ENCODE data around the gene SMTNL1.

SMTNL1 gene, protein sequence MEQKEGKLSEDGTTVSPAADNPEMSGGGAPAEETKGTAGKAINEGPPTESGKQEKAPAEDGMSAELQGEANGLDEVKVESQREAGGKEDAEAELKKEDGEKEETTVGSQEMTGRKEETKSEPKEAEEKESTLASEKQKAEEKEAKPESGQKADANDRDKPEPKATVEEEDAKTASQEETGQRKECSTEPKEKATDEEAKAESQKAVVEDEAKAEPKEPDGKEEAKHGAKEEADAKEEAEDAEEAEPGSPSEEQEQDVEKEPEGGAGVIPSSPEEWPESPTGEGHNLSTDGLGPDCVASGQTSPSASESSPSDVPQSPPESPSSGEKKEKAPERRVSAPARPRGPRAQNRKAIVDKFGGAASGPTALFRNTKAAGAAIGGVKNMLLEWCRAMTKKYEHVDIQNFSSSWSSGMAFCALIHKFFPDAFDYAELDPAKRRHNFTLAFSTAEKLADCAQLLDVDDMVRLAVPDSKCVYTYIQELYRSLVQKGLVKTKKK

DNA sequence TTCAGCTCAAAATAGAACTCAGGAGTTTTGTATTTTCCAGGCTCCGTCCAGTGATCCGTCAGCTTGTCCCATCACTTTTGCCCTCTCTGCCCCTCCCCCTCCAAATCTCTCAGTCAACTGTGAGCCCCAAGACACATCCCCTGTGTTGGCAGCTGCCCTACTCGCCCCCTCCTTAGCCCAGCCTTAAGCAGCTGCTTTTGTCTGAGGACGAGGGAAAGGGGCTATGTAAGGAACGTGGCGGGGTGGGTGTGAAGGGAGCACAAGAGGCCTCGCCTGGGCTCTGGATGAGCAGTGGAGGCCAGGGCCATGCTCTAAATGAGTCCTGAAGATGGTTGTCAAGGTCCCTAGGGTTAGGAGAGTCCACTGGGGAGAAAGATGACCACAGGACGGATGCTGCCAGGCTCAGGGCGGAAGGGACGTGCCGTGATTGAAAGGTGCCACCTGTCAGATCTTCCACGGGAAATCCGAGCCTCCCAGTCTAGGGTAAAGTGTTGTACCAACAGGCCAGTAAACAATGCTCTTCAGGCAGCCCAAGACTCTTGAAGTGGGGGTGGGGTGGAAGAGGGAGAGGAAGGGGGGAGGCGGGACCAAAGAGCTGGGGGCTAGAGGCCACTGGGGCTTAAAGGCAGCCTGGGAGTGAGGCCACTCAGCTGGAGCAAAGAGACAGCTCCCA, at the start of gene SMTNL1:
Gene SMTNL1, plus strand, starts transcription at position 649 of the 673 bp plus-strand sequence. CDS start 5,048 bp downstream, outside the sequence.
- no peak for DNase-seq

DNA sequence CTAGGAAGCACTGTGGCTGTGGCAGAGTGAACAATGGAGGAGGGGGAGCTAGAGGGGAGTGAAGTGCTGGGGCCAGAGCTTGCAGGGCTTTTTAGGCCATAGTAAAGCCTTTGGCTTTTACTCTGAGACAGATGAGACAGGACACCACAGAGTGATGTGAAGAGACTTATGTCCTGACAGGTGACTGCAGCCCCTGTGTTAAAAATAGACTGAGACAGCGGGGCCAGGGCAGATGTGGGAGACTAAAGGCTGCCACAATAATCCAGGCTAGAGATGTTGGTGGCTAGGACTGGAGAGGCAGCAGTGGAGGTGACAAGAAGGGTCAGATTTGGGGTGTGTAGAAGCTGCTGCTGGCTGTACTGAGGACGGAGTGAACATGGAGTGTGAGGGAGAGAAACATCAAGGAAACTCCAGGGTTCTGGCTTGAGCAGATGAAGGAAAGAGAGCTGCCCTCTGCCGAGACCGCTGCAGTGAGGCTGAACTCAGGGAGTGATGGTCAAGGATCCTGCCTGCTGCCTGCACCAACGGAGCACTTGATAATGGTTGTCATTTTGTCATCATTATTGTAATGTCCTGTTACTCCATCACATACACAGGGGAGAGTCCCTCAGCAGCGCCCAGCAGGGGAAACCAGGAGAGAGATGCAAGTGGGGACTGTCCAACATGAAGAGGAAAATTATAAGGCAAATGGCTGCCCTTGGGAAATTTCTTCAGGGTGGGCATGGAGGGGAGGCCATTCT, 49.3 kb upstream of the SMTNL1 start:
- no peak for DNase-seq

DNA sequence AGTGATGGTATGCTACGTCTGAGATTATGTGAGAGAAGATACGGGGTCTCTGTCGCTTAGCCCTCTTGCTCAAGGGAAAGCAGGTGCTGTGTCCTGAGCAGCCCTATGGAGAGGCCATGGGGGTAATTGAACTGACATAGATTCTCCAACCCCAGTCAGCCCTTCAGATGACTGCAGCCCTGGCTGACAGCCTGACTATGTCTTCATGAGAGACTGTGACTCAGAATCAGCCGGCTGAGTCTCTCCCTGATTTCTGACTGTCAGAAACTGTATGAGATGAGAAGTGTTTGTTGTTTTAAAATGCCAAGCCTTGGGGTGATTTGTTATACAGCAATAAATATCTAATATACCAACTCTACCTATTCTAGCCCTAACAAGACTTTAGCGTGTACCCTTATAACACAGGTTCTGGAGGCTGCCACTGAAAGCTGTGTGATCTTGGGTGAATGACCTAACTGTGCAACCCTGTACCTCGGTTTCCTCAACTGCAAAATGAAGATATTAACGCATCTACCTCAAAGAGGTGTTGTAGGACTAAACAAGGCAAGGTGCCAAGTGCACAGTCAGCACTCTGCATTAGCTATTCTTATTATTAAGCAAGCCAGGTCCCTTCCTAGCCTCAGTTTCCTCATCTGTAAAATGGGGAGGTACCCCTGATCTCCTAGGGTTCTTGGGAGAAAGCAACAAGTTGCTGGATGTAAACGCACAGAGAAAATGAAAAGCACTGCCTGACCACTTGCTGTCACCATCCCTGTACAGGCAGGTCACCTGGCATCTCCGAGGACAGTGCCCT, 46.7 kb upstream of the SMTNL1 start:
- DNase-seq = no peak

DNA sequence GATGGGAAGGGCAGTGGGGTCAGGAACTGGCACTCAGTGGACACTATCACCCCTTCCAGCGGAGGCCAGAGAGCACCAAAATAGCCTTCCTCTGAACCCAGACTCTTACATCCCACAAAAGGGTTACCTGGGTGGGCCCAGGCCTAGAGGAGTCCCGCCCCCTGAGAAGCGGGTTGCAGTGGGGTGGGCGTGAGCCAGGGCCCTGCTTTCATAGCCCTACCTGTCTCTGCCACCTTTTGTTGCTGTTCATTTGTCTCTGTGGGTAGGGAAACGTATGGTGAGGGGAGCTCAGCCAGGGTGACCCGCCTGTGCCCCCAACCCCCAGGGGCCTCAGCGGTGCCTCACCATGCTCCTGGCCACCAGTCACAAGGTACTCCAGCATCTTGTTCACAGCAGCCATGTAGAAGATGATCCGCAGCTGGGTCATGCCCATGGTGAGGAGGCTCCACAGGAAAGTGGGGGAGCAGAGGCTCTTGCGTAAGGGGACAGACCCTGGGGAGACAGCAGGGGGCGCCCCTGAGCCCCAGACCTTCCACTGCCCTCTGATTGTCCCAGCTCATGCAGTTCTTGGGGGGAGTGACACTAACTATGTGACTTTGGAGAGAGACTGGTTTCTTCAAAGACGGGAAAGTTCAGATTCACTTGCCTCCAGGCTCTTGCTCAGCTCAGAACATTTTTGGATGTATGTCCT, 45.9 kb upstream of the SMTNL1 start:
- DNase-seq = peak; percentile 57 to 73

DNA sequence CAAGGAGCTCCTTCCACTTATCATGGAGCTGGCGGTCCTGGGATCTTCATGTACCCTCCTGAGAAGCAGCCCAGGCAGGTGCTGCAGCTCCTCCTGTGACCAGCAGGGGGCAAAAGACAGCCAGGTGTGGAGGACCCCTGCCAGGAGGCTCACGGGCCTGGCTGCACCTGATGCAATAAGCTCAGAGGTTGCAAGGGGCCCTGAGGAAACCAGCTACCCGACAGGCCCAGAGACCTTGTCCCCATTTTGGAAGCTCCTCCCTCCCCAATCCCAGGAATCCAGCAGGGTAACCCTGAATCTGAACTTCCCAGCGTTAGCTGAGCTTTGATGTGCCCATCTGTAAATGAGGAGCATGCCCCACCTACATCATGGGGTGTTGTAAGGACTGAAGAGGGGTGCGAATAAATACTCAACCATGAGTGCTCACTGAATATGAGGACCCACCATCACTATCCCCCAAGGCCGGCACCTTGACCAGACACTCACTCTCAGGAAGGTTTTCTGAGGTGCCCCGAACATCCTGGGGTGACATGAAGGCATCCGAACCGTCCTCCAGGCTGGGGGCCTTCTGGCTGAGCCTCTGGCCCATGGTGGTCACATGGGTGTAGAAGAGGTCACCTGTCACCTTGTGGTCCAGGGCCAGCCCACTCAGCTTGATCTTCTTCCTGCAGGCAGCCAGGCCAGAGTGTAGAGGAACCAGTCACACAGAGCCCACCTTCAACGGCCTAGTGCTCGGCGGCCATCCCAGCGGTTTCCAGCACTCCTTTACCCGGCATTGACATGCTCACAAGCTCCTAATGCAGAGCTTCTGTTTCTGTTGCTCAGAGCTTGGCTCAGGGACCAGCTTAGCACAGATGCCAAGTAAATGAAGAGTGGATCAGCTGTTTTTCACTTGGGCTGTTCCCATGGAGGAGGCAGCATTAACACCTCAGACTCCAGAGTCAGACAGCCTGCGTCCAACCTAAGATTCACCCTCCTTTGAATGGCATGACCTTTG, 43.6 kb upstream of the SMTNL1 start:
- peak; percentile 78 to 80 for DNase-seq

DNA sequence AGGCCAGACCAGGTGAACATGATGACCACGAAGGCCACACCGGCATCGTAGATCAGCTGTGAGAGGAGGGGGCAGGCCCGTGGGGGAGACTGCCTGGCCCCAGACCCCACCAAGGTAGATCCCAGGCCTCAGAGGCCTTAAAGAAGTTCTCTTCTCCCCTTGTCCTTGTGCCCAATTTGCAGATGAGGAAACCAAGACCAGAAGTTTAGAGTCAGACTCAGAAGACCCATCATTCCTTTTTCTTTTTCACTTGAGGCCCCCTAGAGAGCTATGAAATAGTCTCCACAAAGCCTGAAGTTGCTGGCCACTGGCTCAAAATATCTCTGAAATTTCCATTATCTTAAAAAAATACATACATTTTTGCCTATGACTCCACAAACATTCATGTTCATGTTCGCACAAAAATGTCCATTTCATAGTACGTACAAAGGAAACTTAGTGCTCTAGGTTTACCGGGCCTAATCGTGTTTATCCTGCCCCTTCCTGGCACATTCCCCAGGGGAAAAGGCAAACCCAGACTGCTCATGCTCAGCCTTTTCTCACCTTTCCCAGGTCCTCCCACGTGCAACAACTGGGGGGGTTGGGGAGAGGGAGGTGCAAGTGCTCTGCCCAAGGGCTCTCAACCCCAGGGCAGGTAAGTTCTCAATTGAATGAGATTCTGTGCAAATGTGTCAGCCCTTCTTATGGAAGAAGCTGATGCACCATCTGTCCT, 41.1 kb upstream of the SMTNL1 start:
- DNase-seq = no peak

DNA sequence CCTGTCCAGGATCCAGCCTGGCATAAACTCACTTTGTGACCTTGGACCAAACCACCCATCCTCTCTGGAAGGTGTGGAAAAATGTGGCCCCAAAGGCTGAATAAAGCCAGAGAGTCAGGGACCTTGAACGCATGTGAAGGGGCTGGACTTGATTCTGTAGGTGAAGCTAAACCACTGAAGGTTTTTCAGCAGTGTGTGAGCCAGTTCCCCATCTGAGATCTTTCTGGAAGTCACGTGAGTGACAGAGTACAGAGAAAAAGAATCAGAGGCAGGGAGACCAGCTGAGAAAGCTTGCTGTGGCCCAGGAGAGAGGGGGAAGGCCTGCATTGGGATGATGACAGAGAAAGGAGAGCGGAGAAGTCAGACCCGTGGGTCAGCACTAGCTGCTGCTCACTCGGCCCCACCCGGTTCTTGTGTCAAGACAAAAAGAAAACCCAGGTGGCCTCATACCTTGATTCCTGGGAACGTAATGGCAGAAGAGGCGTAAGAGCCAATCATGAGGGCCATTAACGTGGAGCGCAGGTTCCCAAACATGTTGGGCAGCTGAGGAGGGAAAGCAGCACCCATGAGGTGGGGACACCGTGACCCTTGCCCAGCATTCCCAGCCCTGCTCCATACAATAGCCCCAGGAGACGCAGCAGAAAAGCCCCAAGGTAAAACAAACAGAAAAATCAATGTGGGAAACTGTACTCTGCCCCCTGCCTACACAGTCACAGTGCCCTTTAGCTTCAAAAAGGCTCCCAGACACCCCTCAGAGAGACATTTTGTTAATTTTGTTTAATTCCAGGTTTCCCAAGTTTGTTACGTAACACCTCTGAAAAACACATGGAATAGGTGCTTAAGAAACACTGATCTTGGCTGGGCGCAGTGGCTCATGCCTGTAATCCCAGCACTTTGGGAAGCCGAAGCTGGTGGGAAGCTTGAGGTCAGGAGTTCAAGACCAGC, 39.8 kb upstream of the SMTNL1 start:
- DNase-seq = no peak

DNA sequence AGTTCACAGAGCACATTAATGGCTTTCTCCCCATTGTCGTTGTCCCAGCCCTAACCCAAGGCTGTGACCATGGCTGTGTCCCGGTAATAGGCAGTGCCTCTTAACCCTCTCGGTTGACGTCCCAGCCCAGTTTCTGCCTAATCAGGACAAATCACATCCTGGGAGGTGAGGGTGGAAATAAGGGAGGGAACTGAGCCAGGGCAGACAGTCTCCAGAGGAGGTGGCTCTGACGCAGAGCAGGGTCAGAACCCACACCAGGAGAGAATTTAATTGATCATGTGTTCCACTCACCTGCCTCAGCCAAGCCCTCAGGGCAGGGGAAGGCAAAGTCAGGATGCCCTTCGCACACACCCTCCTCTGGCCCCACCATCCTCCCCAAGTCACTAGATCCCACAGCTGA, 38.9 kb upstream of the SMTNL1 start:
- no peak for DNase-seq

DNA sequence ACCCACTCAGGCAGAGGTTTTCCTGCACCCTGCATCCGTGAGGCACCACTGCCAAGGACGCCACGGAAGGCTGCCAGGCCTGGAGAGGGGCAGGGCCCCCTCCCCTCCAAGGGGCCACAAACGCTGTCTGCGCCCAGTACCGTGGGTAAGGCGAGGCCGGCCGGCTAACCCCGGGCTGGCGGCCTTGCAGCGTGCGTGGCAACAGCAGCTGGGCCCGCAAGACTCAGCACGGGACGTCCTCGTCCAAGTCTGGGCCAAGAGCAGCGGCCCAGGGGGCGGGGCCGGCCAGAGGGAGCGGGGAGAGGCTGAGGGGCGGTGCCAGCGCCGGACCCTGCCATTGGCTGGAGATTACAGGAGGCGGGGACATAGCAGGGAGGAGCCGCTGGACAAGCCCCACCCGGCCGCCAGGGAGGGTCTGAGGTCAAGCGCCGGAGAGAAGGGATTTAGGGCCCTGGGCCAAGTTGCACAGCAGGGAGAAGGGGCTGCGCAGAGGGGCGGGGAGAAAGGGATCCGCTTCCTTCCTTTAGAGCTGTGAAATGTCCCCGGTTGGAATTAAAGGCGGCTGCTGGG, 37.9 kb upstream of the SMTNL1 start:
- peak; percentile 29 to 64 for DNase-seq

DNA sequence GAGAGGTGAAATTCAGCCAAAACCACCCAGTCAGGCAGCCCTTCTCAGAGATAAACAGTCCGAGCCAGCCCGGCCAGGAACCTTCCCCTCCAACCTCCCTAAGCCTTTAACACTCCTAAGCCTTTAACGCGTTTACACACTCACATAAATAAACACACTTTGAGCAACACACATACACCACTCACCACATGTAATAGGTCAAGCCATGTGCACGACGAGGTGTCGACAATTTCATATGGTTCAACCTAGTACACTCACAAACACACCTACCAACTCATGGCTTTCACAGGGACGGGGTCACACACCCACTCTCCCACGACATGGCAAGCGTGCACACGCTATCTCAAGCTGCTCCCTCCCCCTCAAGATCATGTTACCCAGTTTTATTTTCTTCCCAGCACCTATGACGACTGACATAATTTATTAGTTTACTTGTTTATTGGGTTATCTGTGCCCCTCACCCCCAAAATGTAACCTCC, 37.4 kb upstream of the SMTNL1 start:
- DNase-seq = no peak

DNA sequence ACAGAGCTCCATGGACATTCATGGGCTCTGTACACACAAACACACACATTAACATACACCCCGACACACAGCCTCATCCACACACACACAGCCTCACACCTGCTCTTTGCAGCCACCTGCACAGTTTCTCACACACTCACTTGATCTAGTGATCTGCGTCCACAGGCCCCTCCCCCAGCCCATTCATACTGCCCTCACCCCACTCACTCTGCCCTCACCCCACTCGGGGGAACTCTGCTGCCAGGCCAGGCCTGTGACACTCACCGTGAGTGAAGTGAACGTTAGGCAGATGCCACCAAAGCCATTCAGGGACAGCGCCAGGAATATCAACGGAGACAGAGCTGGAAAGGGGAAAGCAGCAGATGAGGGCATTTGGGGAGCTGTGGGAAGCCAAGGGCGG, 36.9 kb upstream of the SMTNL1 start:
- DNase-seq = no peak

DNA sequence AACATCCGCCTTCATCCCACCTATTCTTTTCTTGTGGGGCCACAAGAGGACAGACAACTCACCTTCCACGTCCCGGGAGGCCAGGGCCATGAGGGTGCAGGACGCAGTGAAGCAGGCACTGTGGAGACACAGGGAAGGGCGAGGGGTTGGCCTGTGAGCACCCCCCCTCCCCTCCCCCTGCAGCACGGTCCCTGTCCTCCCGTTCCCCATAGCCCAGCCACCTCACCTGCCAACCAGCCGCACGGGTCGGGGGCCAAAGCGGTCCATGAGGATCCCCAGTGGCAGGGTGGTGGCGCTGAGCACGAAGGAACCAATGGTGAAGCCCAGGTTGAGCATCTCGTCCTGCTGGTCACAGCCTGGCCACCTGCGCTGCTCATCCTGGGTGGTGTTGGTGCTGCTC, 36.5 kb upstream of the SMTNL1 start:
- no peak for DNase-seq

DNA sequence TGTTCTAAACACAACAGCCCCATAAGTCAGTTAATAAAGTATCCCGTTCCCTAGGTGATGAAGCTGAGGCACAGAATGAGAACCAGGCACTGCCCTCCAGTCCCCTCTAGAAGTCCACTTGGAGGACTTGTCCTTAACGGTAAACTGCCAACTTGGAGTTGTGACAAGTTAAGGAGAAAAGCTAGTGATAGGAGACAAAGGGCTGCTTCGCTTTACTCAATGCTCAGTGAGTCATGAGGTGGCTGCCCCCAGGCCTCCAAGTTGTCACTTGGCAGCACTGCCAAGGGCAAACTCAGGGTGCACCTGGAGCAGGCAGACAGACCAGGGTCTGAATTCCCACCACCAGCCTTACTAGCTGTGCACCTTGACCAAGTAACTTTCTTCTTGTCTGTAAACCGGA, 35.4 kb upstream of the SMTNL1 start:
- no peak for DNase-seq

DNA sequence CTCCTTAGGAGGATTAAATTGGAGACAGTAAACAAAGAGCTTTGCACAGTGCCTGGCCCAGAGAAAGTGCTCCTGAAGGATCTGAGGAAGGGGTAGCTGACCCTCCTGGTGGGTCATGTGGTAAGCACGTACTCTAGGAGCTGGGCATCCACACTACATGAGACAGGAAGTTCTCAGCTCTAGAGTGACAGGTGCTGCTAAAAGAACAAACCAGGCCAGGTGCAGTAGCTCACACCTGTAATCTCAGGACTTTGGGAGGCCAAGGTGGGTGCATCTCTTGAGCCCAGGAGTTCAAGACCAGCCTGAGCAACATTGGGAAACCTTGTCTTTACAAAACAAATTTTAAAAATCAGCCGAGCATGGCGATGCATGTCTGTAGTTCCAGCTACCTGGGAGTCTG, 35.0 kb upstream of the SMTNL1 start:
- no peak for DNase-seq

DNA sequence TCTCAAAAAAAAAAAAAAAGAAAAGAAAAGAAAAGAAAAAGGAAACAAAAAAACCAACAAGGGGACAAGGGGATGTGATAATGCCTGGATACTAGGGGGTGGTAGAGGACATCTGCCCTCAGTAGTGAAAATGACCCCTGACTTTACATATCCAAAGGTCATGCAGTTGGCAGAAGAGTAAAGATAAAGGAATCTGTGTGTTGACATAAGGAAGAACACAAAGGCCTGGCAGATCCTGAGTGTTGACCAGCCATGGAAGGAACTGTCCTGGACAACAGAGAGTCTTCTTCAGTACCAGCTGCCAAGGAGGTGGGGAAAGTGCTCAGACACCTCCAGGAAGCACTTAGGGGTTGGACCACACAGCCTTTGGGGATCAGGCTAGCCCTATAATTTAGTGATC, 34.5 kb upstream of the SMTNL1 start:
- no peak for DNase-seq

DNA sequence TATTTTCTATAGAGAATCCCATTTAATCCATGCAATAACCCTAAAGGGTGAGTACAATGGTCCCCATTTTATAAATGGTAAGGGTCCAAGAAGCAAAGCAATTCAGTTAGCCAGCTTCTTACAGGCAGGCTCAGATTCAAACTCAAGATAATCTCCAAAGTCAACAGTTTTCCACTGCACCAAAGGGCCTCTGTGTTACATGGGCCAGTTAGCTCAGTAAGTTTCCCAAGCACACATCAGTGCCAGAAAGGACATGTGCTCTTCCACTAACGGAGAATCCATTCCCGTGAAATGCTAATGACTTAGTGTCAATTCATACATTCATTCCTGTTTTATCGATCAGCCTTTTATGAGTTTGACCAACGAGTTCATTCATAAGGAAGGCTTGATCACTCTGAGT, 32.9 kb upstream of the SMTNL1 start:
- no peak for DNase-seq

DNA sequence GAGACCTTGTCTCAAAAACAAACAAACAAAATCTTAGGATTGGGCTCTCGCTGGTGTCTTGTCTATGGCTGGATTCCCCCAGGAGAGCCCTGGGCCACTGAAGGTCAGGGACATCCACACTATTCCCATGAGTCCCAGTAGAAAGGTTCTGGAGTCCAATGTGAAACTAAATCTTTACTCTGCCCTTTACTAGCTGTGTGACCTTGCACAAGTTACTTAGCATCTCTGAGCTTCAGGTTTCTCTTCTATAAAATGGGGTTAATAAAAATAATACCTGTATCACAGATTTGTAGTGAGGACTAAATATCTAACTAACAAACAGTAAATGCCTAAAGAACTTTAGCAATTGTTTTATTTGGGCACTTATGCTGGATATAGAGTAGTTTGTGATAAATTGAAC, 30.9 kb upstream of the SMTNL1 start:
- DNase-seq = no peak

Measured in stimulated activated CD4-positive, alpha-beta T cell treated with anti-CD3 and anti-CD28 coated beads, Interleukin-2, amount 100 ng/mL, for 24 hours (primary cell).